ENCODE data around the gene PTGR3.

The PTGR3 gene

DNA sequence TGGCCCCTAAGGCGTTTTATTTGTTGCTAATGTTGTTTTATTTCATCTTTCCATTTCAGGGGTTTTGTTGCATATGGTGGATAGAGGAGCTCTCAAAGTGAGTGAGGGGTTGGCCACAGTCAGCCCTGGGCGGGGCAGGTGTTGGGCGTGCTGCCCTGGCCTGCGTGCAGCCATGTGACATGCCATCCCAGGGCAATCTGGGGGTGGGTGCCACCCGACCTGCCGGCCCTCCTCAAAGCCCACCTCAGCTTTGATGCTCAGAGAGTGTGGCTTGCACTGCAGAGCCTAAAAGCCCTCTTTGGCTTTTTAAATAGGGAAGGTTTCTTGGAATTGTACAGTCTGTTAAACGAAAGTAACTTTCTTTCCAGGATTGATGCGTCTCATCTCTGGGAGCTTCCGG lies 20.0 kb upstream of the PTGR3 start:
- TF ChIP-seq YY1 (IDR thresholded peaks at IDR 0.05; ENCODE audit: low read depth) (no peak), EGR1 (IDR thresholded peaks at IDR 0.05) (no peak), TCF12 (IDR thresholded peaks at IDR 0.05; ENCODE audit: low read depth) (no peak), TAF1 (IDR thresholded peaks at IDR 0.05; ENCODE audit: low read depth) (no peak), NFIC (IDR thresholded peaks at IDR 0.05) (no peak), EP300 (IDR thresholded peaks at IDR 0.05; ENCODE audit: borderline replicate concordance) (no peak), RAD21 (IDR thresholded peaks at IDR 0.05; ENCODE audit: low read depth) (no peak), FOXM1 (IDR thresholded peaks at IDR 0.05; ENCODE audit: borderline replicate concordance, low read depth) (no peak)
- TF ChIP-seq, protein P1, sequence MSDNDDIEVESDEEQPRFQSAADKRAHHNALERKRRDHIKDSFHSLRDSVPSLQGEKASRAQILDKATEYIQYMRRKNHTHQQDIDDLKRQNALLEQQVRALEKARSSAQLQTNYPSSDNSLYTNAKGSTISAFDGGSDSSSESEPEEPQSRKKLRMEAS (IDR thresholded peaks at IDR 0.05), result no peak

DNA sequence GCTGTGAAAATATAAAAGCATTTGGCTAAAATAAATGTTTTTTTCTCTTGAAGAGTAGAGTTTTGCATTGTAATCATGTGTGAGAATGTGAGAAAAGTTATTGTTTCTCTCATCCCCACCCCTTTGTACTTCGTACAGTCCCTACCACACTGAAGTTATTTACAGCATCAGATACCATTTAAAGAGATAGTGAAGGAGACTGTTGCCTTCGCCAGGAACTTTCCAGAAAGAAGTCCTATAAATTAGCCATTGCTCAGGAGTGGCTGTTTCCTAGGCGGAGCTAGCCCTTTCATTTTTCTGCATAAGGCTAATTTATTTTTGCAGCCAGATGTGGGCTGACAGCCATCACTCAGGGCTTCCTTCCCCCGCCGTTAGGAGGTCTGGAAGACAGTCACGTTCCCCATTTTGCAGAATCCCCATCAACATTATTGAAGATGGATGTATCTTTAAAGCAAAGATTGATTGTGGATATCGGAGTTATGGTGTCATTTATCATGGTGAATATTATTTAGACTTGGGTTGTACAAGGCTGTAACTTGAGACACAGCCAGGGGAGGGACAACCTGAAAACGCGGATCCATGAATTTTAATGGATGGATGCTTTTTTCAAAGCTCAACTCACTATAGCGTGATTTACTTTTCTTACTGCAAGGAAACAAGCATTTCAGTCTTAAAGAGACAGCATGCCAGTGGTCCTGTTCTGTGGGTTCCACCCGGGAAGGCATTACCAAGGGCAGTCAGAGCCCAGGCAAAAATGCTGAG lies 18.8 kb upstream of the PTGR3 start:
- no peak for TF ChIP-seq YY1 (IDR thresholded peaks at IDR 0.05; ENCODE audit: low read depth)

DNA sequence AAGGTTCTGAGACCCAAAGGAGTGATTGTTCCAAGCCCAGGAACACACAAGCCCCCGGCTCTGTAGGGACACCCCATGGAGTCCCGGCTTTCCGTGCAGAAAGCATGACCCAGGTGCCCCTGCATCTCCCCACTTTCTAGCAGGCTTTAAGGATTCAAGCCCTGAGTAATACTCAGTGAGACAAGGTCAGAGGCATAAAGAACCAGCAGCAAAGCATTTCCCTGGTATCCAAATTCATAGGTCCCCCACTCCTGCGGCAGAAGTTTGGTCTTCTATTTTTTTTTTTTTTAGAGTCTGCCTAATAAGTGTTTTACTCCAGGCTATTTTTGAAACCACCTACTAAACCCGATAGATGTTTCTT lies 18.0 kb upstream of the PTGR3 start:
- no peak for TF ChIP-seq CREB1 (IDR thresholded peaks at IDR 0.05; ENCODE audit: low read depth)
- TF ChIP-seq, protein P1 (IDR thresholded peaks at IDR 0.05), result no peak
- no peak for TF ChIP-seq FOXM1 (IDR thresholded peaks at IDR 0.05; ENCODE audit: borderline replicate concordance, low read depth)
- no peak for TF ChIP-seq ZBTB7A (IDR thresholded peaks at IDR 0.05; ENCODE audit: low read depth)
- no peak for TF ChIP-seq YY1 (IDR thresholded peaks at IDR 0.05; ENCODE audit: low read depth)
- TF ChIP-seq TAF1 (IDR thresholded peaks at IDR 0.05; ENCODE audit: low read depth), result no peak
- no peak for TF ChIP-seq CEBPB (IDR thresholded peaks at IDR 0.05)
- TF ChIP-seq TEAD4 (IDR thresholded peaks at IDR 0.05), result no peak
- TF ChIP-seq, protein P2, sequence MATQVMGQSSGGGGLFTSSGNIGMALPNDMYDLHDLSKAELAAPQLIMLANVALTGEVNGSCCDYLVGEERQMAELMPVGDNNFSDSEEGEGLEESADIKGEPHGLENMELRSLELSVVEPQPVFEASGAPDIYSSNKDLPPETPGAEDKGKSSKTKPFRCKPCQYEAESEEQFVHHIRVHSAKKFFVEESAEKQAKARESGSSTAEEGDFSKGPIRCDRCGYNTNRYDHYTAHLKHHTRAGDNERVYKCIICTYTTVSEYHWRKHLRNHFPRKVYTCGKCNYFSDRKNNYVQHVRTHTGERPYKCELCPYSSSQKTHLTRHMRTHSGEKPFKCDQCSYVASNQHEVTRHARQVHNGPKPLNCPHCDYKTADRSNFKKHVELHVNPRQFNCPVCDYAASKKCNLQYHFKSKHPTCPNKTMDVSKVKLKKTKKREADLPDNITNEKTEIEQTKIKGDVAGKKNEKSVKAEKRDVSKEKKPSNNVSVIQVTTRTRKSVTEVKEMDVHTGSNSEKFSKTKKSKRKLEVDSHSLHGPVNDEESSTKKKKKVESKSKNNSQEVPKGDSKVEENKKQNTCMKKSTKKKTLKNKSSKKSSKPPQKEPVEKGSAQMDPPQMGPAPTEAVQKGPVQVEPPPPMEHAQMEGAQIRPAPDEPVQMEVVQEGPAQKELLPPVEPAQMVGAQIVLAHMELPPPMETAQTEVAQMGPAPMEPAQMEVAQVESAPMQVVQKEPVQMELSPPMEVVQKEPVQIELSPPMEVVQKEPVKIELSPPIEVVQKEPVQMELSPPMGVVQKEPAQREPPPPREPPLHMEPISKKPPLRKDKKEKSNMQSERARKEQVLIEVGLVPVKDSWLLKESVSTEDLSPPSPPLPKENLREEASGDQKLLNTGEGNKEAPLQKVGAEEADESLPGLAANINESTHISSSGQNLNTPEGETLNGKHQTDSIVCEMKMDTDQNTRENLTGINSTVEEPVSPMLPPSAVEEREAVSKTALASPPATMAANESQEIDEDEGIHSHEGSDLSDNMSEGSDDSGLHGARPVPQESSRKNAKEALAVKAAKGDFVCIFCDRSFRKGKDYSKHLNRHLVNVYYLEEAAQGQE (IDR thresholded peaks at IDR 0.05; ENCODE audit: low read depth), result no peak
- TF ChIP-seq EGR1 (IDR thresholded peaks at IDR 0.05), result no peak

DNA sequence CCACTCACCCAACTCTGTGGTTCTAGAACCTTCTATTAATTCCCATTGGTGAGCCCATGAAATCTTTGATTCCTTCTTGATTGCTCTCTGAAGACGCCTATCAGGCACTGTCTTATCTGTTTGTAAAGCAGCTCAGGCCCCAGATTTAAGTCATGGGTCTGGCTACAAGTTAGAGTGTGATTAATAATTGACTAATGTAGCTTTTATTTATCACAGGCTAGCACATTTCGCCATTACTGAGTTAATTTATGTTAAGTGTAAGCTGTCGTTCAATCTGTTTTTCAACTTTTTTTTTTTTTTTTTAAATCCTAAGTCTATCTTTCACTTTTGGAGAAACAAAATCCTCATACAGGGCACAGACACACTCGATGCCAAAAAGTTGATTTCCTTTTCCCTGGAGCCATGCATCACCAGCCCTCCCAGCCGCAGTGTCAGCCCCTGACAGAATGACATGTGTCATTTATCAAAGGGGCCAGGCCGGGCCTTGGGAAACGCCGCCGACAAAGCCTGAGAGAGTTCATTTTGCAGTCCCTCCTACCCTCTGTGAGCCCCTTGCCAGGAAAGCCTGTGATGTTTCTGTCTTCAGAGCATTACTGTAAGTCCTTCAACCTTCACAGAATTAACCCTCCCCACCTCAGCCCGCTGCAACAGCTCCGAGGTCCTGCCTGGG lies 17.5 kb upstream of the PTGR3 start:
- TF ChIP-seq, protein P1 (IDR thresholded peaks at IDR 0.05), result no peak
- TF ChIP-seq, protein P2 (IDR thresholded peaks at IDR 0.05; ENCODE audit: low read depth), result no peak
- TF ChIP-seq TCF12 (IDR thresholded peaks at IDR 0.05; ENCODE audit: low read depth) (no peak), YY1 (IDR thresholded peaks at IDR 0.05; ENCODE audit: low read depth) (no peak), CREB1 (IDR thresholded peaks at IDR 0.05; ENCODE audit: low read depth) (no peak), EGR1 (IDR thresholded peaks at IDR 0.05) (no peak), EP300 (IDR thresholded peaks at IDR 0.05; ENCODE audit: borderline replicate concordance) (no peak), TEAD4 (IDR thresholded peaks at IDR 0.05) (no peak), CEBPB (IDR thresholded peaks at IDR 0.05) (no peak), NFIC (IDR thresholded peaks at IDR 0.05) (no peak), RAD21 (IDR thresholded peaks at IDR 0.05; ENCODE audit: low read depth) (no peak), TAF1 (IDR thresholded peaks at IDR 0.05; ENCODE audit: low read depth) (no peak), ZBTB7A (IDR thresholded peaks at IDR 0.05; ENCODE audit: low read depth) (no peak), FOXM1 (IDR thresholded peaks at IDR 0.05; ENCODE audit: borderline replicate concordance, low read depth) (no peak)
- TF ChIP-seq, protein P3, sequence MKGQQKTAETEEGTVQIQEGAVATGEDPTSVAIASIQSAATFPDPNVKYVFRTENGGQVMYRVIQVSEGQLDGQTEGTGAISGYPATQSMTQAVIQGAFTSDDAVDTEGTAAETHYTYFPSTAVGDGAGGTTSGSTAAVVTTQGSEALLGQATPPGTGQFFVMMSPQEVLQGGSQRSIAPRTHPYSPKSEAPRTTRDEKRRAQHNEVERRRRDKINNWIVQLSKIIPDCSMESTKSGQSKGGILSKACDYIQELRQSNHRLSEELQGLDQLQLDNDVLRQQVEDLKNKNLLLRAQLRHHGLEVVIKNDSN (IDR thresholded peaks at IDR 0.05), result no peak

DNA sequence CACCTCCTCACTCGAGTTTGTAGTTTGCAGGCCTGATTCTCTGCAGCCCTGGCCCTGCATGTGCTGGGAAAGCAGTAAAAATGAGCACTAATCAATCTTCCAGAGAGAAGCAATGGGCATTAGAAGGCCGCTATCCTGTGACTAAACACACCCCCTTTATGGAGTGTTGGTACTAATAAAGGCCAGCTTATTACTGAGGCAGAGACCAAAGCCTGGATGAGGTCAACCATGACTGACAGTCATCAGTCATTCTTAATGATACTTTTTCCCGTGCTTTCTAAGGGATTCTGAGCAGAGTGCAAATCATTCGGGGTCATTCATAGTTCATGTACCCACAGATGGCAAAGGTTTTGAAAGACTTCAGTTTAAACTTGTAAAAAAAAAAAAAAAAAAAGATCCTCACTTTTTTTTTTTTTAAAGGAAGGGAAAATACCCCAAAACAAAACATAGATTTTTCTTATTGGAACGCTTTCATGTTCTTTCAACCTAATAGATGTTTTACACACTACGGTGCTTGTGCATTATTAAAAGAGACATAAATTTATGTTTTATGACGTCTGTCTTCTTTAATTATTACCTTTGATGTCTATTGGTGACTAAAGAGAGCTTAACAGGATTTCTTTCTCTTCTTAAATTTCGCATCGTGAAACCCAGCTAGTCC lies 14.9 kb upstream of the PTGR3 start:
- TF ChIP-seq TCF12 (IDR thresholded peaks at IDR 0.05; ENCODE audit: low read depth), result no peak
- TF ChIP-seq EP300 (IDR thresholded peaks at IDR 0.05; ENCODE audit: borderline replicate concordance), result no peak
- TF ChIP-seq RAD21 (IDR thresholded peaks at IDR 0.05; ENCODE audit: low read depth), result no peak
- TF ChIP-seq, protein P2 (IDR thresholded peaks at IDR 0.05; ENCODE audit: low read depth), result no peak
- no peak for TF ChIP-seq NFIC (IDR thresholded peaks at IDR 0.05)
- TF ChIP-seq TEAD4 (IDR thresholded peaks at IDR 0.05), result no peak
- TF ChIP-seq, protein P3 (IDR thresholded peaks at IDR 0.05), result no peak
- TF ChIP-seq, protein P1 (IDR thresholded peaks at IDR 0.05), result no peak
- no peak for TF ChIP-seq FOXM1 (IDR thresholded peaks at IDR 0.05; ENCODE audit: borderline replicate concordance, low read depth)
- TF ChIP-seq ZBTB7A (IDR thresholded peaks at IDR 0.05; ENCODE audit: low read depth), result no peak
- no peak for TF ChIP-seq EGR1 (IDR thresholded peaks at IDR 0.05)
- no peak for TF ChIP-seq YY1 (IDR thresholded peaks at IDR 0.05; ENCODE audit: low read depth)
- TF ChIP-seq TAF1 (IDR thresholded peaks at IDR 0.05; ENCODE audit: low read depth), result no peak
- no peak for TF ChIP-seq CREB1 (IDR thresholded peaks at IDR 0.05; ENCODE audit: low read depth)
- no peak for TF ChIP-seq CEBPB (IDR thresholded peaks at IDR 0.05)
